ENCODE results near the gene CALHM2.

Gene CALHM2

DNA sequence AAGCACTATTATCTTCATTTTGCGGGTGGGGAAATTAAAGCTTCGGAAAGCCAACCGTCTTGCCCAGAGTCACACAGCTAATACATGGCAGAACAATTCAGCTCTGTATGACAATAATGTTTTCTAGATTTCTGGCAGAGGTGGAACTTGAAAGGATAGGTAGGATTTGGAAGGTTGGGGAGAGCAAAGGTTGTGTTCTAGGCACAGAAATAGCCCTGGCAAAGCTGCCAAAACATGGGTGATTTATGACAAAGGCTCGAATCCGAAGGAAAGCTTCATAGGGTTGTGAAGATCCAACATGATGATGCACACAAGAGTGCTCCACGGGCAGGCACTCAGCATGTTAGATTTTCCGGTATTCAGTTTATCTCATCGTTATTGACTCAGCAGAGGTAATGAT lies 36.6 kb downstream of the CALHM2 start:
- DNase-seq, result no peak

DNA sequence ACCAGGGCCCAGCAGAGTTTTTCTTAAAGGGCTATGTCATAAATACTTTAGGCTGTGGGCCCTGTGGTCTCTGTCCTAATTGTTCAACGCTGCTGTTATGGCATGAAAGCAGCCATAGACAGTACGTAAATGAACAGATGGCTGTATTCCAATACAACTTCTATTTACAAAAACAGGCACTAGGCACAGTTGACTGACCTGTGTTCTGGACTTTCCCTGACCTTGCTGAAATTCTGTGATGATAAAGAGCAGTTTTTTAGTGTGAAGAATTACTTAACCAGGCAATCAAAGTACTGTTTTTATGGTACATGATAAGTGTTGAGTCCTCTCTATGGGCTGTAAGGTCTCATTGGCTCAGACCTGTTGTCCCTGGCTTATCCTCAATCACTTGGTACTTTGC lies 38.6 kb downstream of the CALHM2 start:
- no peak for DNase-seq

DNA sequence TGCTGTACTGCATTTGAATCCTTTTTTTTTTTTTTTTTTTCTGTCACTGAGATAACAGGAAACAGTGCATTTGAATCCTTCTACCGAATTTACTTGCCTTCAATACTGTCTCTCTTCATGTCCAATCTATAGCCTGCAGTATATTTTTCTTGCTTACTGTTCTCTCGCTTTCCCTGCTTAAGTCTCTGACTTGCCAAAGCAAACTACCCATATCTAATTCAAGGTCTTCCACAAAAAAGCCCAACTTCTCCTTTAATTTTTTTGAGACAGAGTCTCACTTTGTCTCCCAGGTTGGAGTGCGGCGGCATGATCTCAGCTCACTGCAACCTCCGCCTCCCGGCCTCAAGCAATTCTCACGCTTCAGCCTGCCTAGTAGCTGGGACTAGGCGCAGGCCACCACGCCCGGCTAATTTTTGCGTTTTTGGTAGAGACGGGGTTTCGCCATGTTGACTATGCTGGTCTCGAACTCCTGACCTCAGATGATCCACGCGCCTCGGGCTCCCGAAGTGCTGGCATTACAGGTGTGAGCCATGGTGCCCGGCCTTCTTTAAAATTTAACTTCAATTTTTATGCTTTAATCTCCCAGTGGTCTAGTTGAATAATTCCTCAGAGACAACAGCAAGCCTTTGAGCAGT lies 54.9 kb downstream of the CALHM2 start:
- no peak for DNase-seq

DNA sequence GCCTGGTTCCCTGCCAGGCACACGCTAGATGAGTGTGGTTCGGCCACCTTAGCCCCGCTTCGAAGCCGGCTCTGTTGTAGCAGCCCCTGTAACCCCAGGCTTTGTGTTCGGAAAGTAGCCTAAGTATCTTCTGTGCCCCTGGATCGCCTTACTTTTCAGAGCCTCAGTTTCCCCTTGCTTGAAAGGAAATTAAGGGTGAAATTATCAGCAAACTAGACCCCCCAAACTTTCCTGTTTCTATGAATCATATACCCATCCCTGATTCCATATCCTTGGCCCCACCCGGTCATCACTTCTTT lies 55.4 kb downstream of the CALHM2 start:
- no peak for DNase-seq

All from activated CD4-positive, CD25-positive, alpha-beta regulatory T cell treated with anti-CD3 and anti-CD28 coated beads, Interleukin-2, amount 50 U/mL, for 72 hours (primary cell).